ENCODE results near the gene PHAF1. TPM values are rescaled to one million over a fixed set of nuclear protein-coding genes. Genes with fewer than 3 reads are reported as not detected.

PHAF1 gene
- total and polyA plus RNA-seq, 2 of the 13 experiments (the other 11 are each of a cell fraction or from before 2014, with no cell fraction given) = 48.3 to 174 TPM

GRCh38 chr16:67183627-67184452 is 74.1 kb downstream of the PHAF1 start, which contains the start of gene MATCAP1 (continued):
- TF ChIP-seq ZNF382 (CRISPR knock-in tag; IDR thresholded peaks at IDR 0.05; ENCODE audit: borderline replicate concordance) = no peak
- TF ChIP-seq ETV6 (CRISPR knock-in tag; conservative IDR thresholded peaks at IDR 0.05) = no peak; the same call in 1 of the 2 replicates
- TF ChIP-seq ZNF331 (CRISPR knock-in tag; IDR thresholded peaks at IDR 0.05) = peak; percentile 59; the same call in 1 of the 2 replicates
- TF ChIP-seq MED8 (CRISPR knock-in tag; IDR thresholded peaks at IDR 0.05; ENCODE audit: insufficient replicate concordance) = no peak
- no peak for TF ChIP-seq ZNF337 (CRISPR knock-in tag; IDR thresholded peaks at IDR 0.05; ENCODE audit: borderline replicate concordance, low read depth)
- no peak for TF ChIP-seq ZFP37 (CRISPR knock-in tag; IDR thresholded peaks at IDR 0.05; ENCODE audit: borderline replicate concordance)
- peak; percentile 7; the same call in 1 of the 2 replicates for TF ChIP-seq ZBTB20 (CRISPR knock-in tag; IDR thresholded peaks at IDR 0.05; ENCODE audit: borderline replicate concordance, low read depth)
- no peak for TF ChIP-seq PREB (CRISPR knock-in tag; IDR thresholded peaks at IDR 0.05)
- no peak for TF ChIP-seq CENPT (CRISPR knock-in tag; IDR thresholded peaks at IDR 0.05; ENCODE audit: low read depth)
- peak; percentile 69; the same call in 1 of the 2 replicates for TF ChIP-seq ATF5 (CRISPR knock-in tag; IDR thresholded peaks at IDR 0.05; ENCODE audit: low read depth)
- 0 out of 2 replicates have a peak, but pooled peaks have one; percentile 8 for TF ChIP-seq ZNF557 (CRISPR knock-in tag; IDR thresholded peaks at IDR 0.05)
- TF ChIP-seq, protein P1, sequence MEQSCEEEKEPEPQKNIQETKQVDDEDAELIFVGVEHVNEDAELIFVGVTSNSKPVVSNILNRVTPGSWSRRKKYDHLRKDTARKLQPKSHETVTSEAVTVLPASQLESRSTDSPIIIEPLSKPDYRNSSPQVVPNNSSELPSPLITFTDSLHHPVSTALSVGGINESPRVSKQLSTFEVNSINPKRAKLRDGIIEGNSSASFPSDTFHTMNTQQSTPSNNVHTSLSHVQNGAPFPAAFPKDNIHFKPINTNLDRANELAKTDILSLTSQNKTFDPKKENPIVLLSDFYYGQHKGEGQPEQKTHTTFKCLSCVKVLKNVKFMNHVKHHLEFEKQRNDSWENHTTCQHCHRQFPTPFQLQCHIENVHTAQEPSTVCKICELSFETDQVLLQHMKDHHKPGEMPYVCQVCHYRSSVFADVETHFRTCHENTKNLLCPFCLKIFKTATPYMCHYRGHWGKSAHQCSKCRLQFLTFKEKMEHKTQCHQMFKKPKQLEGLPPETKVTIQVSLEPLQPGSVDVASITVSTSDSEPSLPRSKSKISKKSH (CRISPR knock-in tag; IDR thresholded peaks at IDR 0.05; ENCODE audit: borderline replicate concordance) = peak; percentile 43; the same call in 1 of the 2 replicates
- TF ChIP-seq ZNF256 (CRISPR knock-in tag; conservative IDR thresholded peaks at IDR 0.05) = 0 out of 2 replicates have a peak, but pooled peaks have one; percentile 15
- TF ChIP-seq MIXL1 (CRISPR knock-in tag; IDR thresholded peaks at IDR 0.05) = no peak
- no peak; the same call in 1 of the 2 replicates for TF ChIP-seq ZMYM4 (CRISPR knock-in tag; IDR thresholded peaks at IDR 0.05)
- TF ChIP-seq SRSF4 (IDR thresholded peaks at IDR 0.05; ENCODE audit: low read depth, low read length, poor library complexity, severe bottlenecking) = no peak
- TF ChIP-seq ZNF205 (CRISPR knock-in tag; IDR thresholded peaks at IDR 0.05) = peak; percentile 74
- TF ChIP-seq TMF1 (CRISPR knock-in tag; IDR thresholded peaks at IDR 0.05; ENCODE audit: low read depth) = peak; percentile 88
- TF ChIP-seq ZFP36 (IDR thresholded peaks at IDR 0.05; ENCODE audit: borderline replicate concordance, low read depth, low read length, partially characterized antibody) = no peak
- TF ChIP-seq, protein P2, sequence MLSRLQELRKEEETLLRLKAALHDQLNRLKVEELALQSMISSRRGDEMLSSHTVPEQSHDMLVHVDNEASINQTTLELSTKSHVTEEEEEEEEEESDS (CRISPR knock-in tag; IDR thresholded peaks at IDR 0.05; ENCODE audit: borderline replicate concordance) = 0 out of 2 replicates have a peak, but pooled peaks have one; percentile 88
- TF ChIP-seq PHF5A (CRISPR knock-in tag; IDR thresholded peaks at IDR 0.05; ENCODE audit: low read depth, unreplicated experiment) = no peak
- TF ChIP-seq POLR2A (IDR thresholded peaks at IDR 0.05; ENCODE audit: insufficient read depth in 1 of 2, low read depth in 2 of 2, low read length in 2 of 2) = peak in 1 of 2 experiments; percentile 67; a peak in 2 of 4 replicates
- TF ChIP-seq ZNF234 (CRISPR knock-in tag; conservative IDR thresholded peaks at IDR 0.05) = no peak
- TF ChIP-seq IKZF5 (CRISPR knock-in tag; IDR thresholded peaks at IDR 0.05) = peak; percentile 75; the same call in 1 of the 2 replicates
- TF ChIP-seq MED13 (CRISPR knock-in tag; IDR thresholded peaks at IDR 0.05) = no peak
- TF ChIP-seq FOXP1 (IDR thresholded peaks at IDR 0.05) = no peak
- TF ChIP-seq FOXP1 (CRISPR knock-in tag; IDR thresholded peaks at IDR 0.05) = no peak

Data from HepG2 (cell line).